NB4 (cell line): ENCODE results near the gene ERICH2.

Experiments
- DNase-seq: peaks from one replicate; pipeline ENCODE4 v3.0.0; 2010; ENCODE audit warnings: low read depth
- H3K4me3 ChIP-seq: one replicate; pipeline ENCODE4 v1.5.1; 2011; ENCODE audit warnings: mild to moderate bottlenecking, low read depth, low read length, moderate library complexity
- MYC ChIP-seq: IDR thresholded peaks from 2 replicates; pipeline ENCODE4 v1.6.1; 2011; ENCODE audit warnings: low read depth, low read length
- POLR2A ChIP-seq: IDR thresholded peaks from 2 replicates; pipeline ENCODE4 v1.6.1; 2011; ENCODE audit warnings: mild to moderate bottlenecking; ENCODE audit not compliant: insufficient read length; ENCODE audit errors: extremely low read depth
- TF ChIP-seq, protein P1 (sequence below): IDR thresholded peaks from 2 replicates; pipeline ENCODE4 v1.6.1; 2011; ENCODE audit warnings: low read depth, low read length
- TF ChIP-seq, protein P2 (sequence below): IDR thresholded peaks from one replicate; pipeline ENCODE4 v1.5.1; 2012; ENCODE audit warnings: low read depth, low read length

ERICH2 gene

DNA sequence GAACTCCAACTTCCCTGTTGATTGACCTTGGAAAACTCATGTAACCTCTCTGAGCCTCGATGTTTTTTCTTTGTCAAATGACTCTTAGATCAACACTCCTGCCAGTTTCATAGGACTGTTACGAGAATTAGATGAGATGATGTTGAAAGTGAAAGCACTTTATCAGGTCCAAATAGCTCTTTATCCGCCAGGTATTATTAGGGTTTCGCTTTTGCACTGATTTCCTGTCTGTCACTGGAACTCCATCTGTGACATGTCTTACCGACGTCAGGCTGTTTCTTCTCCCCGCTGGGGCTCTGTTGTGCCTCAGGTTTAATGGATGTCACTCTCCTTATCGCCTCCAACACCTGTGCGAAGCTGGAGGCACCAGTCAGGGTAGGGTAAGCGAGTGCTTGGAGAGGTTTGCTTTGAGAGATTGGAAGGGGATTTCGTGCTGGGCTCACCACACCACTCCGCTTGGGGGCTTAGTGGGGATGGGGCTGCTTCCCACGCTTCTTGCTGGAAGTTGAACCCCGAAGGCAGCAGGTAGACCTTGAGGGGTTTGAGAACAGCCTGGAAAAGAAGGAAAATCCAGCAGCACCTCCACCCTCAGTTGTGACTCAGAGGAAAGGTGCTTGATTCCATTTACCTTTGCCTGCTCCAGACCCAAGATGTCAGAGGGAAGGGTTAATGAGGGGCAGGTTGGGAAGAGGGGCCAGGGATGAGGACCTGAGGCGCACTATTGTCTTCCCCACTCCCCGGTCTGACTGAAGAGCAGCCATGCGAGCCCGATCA, 50.8 kb downstream of the ERICH2 start:
- no peak for DNase-seq
- TF ChIP-seq, protein P1, sequence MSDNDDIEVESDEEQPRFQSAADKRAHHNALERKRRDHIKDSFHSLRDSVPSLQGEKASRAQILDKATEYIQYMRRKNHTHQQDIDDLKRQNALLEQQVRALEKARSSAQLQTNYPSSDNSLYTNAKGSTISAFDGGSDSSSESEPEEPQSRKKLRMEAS: no peak
- TF ChIP-seq, protein P2, sequence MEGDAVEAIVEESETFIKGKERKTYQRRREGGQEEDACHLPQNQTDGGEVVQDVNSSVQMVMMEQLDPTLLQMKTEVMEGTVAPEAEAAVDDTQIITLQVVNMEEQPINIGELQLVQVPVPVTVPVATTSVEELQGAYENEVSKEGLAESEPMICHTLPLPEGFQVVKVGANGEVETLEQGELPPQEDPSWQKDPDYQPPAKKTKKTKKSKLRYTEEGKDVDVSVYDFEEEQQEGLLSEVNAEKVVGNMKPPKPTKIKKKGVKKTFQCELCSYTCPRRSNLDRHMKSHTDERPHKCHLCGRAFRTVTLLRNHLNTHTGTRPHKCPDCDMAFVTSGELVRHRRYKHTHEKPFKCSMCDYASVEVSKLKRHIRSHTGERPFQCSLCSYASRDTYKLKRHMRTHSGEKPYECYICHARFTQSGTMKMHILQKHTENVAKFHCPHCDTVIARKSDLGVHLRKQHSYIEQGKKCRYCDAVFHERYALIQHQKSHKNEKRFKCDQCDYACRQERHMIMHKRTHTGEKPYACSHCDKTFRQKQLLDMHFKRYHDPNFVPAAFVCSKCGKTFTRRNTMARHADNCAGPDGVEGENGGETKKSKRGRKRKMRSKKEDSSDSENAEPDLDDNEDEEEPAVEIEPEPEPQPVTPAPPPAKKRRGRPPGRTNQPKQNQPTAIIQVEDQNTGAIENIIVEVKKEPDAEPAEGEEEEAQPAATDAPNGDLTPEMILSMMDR: no peak
- TF ChIP-seq POLR2A (no peak), MYC (no peak)
- H3K4me3 ChIP-seq: no peak overlapping the region

DNA sequence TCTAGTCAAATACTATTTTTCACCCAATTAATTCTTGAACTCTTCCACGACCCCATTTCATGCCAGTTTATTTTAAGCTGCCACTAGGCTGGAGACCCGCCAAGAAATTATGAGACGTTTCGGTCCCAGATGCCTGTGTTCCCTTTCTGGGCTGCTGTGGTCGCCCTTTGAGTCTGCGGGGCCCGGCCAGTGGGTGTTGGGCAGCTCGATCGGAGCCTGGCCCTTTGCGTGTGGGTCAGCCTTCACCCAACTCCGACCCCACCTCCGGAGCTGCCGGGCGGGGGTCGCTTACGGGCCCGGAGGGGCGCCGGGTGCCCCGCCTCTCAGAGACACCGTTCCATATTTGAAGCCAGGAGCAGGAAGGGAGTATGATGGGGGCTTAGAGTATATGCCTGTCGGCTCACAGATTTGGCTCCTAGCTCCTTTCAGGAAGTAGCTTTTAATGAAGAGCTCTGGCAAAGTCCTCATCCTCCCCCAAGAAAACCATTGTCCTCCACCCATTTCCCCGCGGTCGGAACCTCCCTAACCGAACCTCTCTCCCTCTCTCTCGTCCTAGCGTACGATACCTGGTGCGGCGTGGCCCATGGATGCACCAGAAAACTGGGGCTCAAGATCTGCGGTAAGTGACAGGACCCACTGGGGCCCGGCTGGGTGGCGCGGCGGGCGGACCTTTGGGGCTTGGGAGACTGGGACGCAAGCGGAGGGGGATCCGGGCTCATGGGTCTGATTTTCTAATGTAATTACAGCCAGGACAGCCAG, 51.5 kb downstream of the ERICH2 start:
- H3K4me3 ChIP-seq: no peak overlapping the region
- DNase-seq: no peak

DNA sequence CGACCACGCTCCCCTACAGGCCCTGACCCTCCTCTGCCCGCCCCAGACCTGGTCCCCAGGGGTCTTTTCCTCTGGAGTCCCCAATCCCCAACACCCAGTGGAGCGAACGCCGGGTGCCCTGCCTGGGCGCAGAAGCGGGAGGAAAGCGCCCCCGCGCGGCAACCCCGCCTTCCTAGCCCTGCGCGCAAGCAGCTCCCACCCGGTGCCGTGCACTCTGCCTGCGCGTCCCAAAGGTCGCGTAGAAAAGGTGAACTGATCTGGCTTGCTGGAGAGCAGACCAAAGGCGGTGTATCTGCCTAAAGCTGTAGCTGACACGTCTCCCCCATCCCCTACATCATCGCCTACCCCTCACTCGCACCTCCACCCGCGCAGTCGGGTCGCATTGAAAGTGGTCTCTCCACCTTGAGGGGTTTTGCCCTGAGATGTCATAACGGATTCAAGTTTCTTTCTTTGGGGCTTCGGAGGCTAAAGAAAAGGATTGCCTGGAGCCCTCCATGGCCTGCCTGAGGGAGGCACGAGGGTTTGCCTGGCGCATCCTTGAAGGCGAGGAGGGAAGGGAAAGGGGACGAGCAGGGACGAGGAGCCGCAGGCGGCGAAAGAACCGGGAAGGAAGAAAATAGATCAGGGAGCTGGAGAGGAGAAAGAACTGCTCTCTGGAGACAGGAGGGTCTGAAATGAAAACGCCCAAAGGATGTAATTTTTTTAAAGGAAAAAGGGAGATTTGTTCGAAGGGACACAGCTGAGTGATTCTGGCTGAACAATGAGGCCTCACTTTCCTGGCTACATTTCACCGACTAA, 52.3 kb downstream of the ERICH2 start:
- no peak for DNase-seq
- TF ChIP-seq POLR2A (no peak), MYC (no peak)
- TF ChIP-seq, protein P1: no peak
- TF ChIP-seq, protein P2: peak; percentile 40
- no peak overlapping the region for H3K4me3 ChIP-seq

More for the DNA sequence above, 51.5 kb downstream of the ERICH2 start:
- TF ChIP-seq, protein P1: no peak
- TF ChIP-seq POLR2A (no peak), MYC (no peak)
- TF ChIP-seq, protein P2: no peak

DNA sequence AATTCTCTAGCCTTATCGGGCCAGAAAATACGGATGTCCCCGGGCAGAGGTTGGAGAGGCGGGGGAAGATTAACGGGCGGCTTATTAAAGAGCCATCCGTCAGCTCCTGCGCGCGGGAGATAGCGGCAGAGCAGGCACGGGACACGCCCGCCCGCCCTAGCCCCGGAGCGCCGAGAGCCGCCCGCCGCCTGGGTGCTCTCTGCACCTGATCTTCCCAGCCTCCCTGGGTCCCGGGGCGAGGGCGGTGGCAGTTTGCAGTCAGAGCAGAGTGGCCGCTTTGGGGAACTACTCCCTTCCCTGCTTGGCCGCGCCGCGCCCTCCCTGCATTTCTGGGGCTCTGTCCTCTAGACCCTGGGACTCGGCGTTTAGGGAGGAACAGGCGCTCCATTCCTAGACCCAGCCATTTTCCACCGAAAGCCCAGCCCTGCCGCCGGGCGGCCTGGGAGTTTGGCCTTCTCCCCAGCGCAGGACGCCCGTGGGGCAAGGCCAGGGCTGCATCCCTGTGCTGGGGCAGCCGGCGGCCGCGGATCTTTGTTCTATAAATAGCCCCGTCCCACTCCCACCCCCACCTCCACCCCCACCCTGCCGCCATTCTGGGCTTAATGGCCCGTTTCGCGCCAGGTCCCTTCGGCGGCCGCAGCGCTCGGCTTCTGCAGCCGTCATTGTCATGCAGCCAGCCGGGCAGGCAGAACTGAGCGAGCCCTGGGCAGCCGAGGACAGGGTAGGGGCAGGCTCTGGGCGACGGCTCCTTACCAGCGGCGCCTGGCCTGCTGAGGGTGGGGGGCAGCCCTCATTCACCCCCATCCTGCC, 53.1 kb downstream of the ERICH2 start:
- DNase-seq: peak; percentile 72
- TF ChIP-seq, protein P1: no peak
- TF ChIP-seq MYC: no peak
- TF ChIP-seq, protein P2: no peak
- no peak for TF ChIP-seq POLR2A
- H3K4me3 ChIP-seq: peak overlapping the region; percentile 36

DNA sequence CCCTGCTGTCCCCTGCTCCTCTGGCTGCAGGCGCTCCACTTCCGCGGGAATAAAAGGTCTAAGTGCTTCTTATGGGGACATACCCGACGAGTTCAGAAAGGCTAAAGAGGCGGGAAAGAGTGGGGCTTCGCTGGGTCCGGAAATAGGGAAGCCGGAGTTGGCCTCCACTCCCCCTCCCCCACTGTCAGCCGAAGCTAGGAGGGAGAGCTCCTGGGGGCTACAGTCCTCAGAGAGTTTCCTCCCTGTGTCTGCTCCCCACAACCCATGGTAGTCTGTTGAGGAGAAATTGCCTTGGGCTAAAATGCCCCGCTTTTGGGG, 53.7 kb downstream of the ERICH2 start:
- peak; percentile 65 for DNase-seq
- no peak overlapping the region for H3K4me3 ChIP-seq
- TF ChIP-seq, protein P1: no peak
- TF ChIP-seq POLR2A (no peak), MYC (no peak)
- TF ChIP-seq, protein P2: no peak
